ENCODE measurements around the gene SEC62.

SEC62 gene

GRCh38 chr3:170007031-170007663, 40.5 kb downstream of the SEC62 start:
- Histone ChIP-seq H3K27me3 (ENCODE audit: insufficient read depth, poor library complexity, severe bottlenecking) (no peaks in the 10 kb centered on the region), H3K27ac (replicated peaks) (peak overlapping the region; percentile 92), H3K4me3 (replicated peaks; ENCODE audit: insufficient read depth, low read length) (no peak overlapping the region)
- TF ChIP-seq SPI1 (IDR thresholded peaks at IDR 0.05; ENCODE audit: borderline replicate concordance, low read depth) (peak; percentile 84), POLR2AphosphoS5 (IDR thresholded peaks at IDR 0.05; ENCODE audit: low read depth) (peak; percentile 85), GABPA (IDR thresholded peaks at IDR 0.05; ENCODE audit: low read depth) (peak; percentile 48; the same call in 1 of the 2 replicates), REST (IDR thresholded peaks at IDR 0.05; ENCODE audit: insufficient replicate concordance, low read depth) (peak; percentile 13), CTCF (IDR thresholded peaks at IDR 0.05; ENCODE audit: insufficient read depth, low read length) (no peak)
- peak; percentile 81 to 94 for DNase-seq (ENCODE audit: low read depth in 1 of 2, low spot score in 1 of 2)

GRCh38 chr3:170010498-170010897, 43.9 kb downstream of the SEC62 start:
- DNase-seq (ENCODE audit: low read depth in 1 of 2, low spot score in 1 of 2) = no peak
- Histone ChIP-seq H3K27ac (replicated peaks) (no peak overlapping the region), H3K27me3 (ENCODE audit: insufficient read depth, poor library complexity, severe bottlenecking) (no peaks in the 10 kb centered on the region), H3K4me3 (replicated peaks; ENCODE audit: insufficient read depth, low read length) (no peak overlapping the region)
- no peak for TF ChIP-seq CTCF (IDR thresholded peaks at IDR 0.05; ENCODE audit: insufficient read depth, low read length)

GRCh38 chr3:170012683-170013400, 46.2 kb downstream of the SEC62 start:
- no peak for DNase-seq (ENCODE audit: low read depth in 1 of 2, low spot score in 1 of 2)
- Histone ChIP-seq H3K4me3 (replicated peaks; ENCODE audit: insufficient read depth, low read length) (no peak overlapping the region), H3K27me3 (ENCODE audit: insufficient read depth, poor library complexity, severe bottlenecking) (no peaks in the 10 kb centered on the region), H3K27ac (replicated peaks) (no peak overlapping the region)
- TF ChIP-seq SPI1 (IDR thresholded peaks at IDR 0.05; ENCODE audit: borderline replicate concordance, low read depth) = no peak
- no peak for TF ChIP-seq CTCF (IDR thresholded peaks at IDR 0.05; ENCODE audit: insufficient read depth, low read length)
- no peak for TF ChIP-seq POLR2AphosphoS5 (IDR thresholded peaks at IDR 0.05; ENCODE audit: low read depth)
- no peak for TF ChIP-seq GABPA (IDR thresholded peaks at IDR 0.05; ENCODE audit: low read depth)
- TF ChIP-seq REST (IDR thresholded peaks at IDR 0.05; ENCODE audit: insufficient replicate concordance, low read depth) = no peak

All from HL-60 (cell line).